GM19397 (cell line): ENCODE measurements around the gene OSM.

ENCODE experiments used
- ATAC-seq: cut with Tn5 transposase; IDR thresholded peaks from one replicate; pipeline ENCODE4 v1.9.1; 2021; ENCODE audit warnings: mild to moderate bottlenecking, moderate library complexity; ENCODE audit not compliant: unreplicated experiment

OSM gene

DNA sequence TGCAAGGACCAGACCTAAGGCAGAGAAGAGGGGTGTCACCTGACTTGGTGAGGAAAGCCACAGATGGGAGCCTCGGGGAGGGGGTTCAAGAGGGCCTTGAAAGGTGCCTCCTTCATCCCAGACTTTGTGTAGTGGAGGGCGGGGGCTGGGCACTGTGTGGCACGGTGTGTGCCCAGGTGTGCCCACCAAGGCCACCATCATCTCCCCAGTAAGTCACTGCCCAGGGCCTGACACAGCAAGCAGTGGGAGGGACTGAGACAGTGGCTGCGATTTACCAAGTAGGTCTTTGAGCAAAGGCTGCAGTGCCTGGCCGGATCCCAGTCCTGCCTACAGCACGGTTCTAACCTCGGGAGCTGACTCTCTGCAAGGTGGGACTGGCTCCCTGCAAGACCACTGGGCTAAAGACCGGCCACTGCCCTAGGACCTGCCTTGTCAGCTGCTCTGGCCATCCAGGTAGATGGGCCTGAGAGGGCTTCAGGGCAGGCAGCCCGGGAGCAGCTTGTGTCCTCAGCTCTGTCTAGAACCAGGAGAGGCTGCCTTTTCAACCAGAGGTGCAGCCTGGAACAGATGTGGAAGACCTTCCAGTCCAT lies 1.4 kb downstream of the OSM start:
- ATAC-seq, result no peak

GRCh38 chr22:30263883-30264282 lies 2.8 kb downstream of the OSM start:
- no peak for ATAC-seq

- ATAC-seq, result no peak
Measured at GRCh38 chr22:30262917-30263741, 3.5 kb downstream of the OSM start.

DNA sequence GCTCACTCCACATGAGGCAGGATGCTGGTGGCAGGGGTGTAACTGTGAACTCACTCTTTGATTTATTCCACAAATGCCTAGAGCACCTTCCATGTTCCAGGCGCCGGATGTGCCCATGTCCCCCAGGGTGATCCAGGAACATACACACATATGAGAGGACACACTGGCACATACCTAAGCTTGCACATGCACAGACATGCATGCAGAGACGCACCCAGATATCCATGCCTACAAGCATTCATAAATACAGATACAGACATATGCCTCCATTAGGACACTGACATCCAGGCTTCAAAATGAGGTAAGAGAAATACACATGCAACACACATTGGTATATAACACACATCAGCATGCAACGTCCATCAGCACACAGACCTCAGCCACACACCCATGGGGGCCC lies 4.5 kb downstream of the OSM start:
- ATAC-seq, result no peak

DNA sequence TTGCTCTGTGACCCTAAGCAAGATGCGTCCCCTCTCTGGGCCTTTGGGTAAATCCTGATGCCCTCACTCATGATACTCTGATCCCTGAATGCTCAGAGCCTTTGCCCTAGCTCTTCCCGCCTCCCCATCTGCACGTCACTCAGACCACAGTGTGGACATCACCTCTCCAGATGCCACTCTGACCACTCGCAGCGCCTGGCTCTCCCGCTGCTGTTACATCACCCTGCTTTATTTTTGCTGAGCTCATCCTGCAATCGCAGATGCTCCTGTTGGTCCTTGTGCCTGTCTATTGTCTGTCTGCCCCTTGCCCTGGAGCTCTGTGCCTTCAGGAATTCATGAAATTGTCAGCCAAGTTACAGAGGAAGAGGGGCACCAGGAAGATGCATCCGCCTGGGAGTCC lies 5.5 kb downstream of the OSM start:
- ATAC-seq, result no peak

DNA sequence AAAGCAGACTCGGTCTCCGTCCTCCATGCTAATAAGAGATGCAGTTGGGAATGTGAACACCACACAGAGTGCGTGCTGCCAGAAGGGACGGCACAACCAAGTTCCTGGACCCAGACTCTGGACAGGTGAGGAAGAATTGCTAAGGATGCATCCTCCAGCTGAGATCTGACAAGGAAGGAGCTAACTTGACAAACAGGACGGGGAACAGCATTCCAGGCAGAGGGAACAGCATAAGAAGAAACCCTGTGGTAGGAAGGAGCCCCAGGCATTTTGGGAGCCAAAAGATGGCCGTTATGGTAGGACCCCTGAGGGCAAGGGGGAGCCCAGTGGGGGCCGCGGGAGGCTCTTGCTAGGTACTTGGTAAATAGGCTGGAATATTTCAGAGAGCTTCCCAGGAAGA lies 6.0 kb downstream of the OSM start:
- ATAC-seq, result no peak

DNA sequence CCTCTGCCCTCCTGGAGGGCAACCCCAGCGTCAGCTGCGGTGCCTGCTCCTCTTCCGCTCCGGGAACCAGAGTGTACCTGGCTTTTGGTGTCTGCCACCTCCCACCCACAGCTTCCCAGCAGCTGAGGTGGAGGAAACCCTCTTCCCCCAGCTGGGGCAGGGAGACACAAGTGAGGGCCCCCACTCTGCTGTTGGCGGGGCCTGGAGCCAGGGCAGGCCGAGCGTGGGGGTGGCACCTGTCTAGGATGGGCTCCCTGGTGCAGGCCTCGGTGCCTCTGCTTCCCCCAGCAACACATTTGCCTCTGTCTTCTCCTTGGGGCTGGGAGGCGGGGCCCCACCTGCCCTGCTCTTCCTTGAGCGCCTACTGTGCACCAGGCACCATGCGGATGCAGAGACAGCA lies 6.4 kb downstream of the OSM start:
- ATAC-seq, result no peak

DNA sequence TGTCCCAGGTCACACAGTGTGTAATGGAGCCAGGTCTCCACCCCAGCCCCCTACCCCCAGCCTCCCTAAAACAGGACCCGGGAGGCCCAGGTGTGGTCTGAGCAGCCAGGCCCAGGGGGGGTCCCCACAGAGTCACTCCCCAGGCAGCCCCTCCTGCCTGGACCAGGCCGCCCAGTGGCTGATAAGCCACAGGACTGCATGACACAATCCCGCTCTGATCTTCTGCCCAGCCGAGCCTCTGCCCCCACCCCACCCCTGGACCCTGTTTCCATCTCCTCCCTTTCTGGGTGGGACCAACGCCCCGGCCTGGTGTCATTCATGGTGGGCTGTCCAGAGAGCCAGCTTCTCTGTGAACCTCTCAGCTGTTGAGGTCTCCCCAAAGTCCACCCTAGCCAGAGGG lies 12.3 kb downstream of the OSM start:
- ATAC-seq, result no peak

DNA sequence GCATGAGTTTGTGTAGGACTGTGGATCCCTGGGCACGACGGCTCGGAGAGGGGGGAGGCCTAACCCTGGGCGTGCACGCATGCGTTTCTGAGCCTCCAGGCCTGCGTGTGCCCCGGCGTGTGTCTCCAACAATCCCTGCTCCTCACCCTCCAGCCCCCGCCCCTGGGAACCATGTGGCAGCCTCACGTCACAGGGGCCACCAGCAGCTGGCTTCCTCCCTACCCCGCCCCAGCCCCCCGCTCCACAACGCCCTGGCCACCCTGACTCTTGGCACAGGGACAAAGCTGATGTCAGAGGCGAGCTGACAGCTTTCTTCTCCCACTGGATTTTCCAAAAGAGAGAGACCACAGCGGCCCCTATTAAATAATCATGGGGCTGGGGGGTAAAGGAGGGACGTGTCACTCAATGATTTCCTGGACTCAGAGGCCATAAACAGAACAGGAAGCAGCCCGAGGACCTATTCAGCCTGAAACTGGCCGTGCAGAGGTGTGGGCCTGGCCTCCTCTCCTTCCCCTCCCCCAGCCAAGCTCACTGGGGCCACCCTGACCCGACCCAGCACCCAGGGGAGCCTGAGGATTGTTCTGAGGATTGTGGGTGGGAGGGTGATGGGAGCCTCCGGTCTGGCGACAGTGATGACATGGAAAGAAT lies 13.3 kb downstream of the OSM start:
- ATAC-seq, result no peak

DNA sequence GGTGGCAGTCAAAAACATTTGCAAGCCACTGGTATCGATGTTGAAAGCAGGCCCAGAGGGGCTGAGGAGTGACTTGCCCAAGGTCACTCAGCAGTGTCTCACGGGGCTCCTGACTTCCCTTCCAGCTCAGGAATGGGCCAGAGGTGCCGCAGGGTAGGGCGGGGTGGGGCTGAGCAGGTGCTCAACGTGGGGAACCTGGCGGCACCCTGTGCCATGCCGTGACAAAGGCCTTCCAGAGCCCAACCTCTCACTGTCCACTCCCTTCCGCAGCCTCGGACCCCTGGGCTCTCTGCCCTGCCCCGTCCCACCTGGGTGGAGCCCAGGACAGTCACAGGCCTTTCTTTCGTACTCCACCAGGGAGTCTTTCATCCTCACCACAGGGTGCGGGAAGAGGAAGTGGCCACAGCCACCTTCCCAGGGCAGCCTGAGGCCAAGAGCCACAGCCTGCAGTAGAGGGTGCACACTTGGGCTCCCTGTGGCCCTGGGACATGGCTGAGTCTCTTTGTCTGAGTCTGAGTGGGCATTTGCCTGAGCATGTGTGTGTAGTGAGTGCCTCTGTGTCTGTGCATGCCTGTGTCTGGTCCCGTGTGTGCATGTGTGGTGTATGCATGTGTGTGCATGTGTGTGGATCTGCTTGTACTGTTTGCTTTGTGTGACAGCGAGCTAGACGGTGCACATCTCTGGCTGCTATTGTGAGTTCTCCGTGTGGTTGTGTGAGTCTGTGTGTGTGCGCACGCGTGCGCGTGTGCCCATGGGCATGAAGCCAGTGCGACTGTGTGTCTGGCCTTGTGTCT lies 14.0 kb downstream of the OSM start:
- no peak for ATAC-seq

DNA sequence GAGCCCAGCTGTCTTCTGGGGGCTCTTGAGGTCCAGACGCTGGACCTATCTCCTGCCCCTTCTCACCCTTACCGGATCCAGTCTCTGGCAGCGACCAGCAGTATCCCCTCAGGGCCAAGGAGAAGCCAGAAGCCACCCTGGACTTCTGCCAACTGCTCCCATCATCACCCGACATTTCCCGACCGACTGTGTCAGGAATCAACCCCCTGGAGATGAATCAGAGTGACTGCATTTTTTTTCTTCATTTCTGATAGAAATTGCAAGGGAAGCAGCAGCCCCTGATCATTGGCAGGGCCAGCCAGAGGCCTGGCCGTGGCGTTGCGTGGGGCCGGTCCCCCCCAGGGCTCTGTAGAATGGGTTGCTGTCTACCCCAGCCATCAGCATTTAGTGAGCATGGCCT lies 14.9 kb downstream of the OSM start:
- ATAC-seq, result no peak

- no peak for ATAC-seq
Measured at GRCh38 chr22:30250661-30251267, 15.9 kb downstream of the OSM start.

- no peak for ATAC-seq
Measured at GRCh38 chr22:30250039-30250565, 16.5 kb downstream of the OSM start.

- ATAC-seq, result no peak
Measured at GRCh38 chr22:30249049-30250038, 17.3 kb downstream of the OSM start.

DNA sequence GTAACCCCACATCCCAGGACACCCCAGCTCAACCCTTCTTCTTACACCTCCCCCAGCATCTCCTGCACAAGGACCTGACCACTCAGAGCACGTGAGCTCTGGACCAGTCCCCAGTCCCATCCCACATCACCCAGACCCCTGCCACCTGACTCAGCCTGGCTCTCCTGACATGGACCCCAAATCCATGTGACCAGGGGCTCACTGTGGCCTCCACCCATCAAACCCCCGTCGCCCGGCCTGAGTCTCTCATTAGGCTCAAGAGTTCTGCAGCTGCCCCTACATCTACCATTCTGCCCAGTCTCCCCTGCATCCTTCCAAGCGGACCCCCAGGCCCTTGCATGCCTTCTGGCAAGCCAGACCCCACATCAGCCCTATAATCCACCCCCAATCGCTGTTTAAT lies 18.2 kb downstream of the OSM start:
- ATAC-seq, result no peak

GRCh38 chr22:30247974-30248373 lies 18.7 kb downstream of the OSM start:
- no peak for ATAC-seq

DNA sequence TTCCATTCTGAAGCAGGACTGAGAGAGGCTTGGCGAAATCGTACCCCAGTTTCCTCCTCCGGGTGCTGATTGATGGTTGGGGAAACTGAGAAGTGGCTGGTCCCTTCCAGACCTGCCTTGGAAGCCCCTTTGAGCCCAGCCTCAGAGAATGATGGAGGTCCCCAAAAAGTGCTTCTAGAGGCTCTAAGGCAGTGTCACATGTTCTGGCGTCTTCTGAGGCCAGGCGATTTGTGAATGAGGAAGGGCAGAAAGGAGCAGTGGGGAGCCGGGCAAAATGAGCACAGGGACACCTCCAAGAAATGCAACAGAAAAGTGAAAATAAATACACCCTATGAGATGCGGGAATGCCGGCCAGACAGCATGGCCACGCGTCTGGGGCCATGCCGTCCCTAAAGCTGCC lies 19.1 kb downstream of the OSM start:
- ATAC-seq, result no peak

GRCh38 chr22:30246814-30247376 lies 19.8 kb downstream of the OSM start:
- ATAC-seq, result no peak
